Stimulated activated CD8-positive, alpha-beta memory T cell treated with anti-CD3 and anti-CD28 coated beads, Interleukin-12 subunit alpha, Interleukin-12 subunit beta, amount 100 ng/mL, for 1 hour (primary cell): ENCODE data around the gene LDLRAD4.

Experiments used
- DNase-seq: peaks from one replicate; pipeline ENCODE4 v3.0.0-alpha.2; 2020; ENCODE audit warnings: low read depth

LDLRAD4 gene

GRCh38 chr18:13286456-13287125, 68.0 kb downstream of the LDLRAD4 start:
- no peak for DNase-seq

- DNase-seq, result no peak
Measured at GRCh38 chr18:13287372-13287771, 68.8 kb downstream of the LDLRAD4 start.

GRCh38 chr18:13288509-13289133, 70.1 kb downstream of the LDLRAD4 start:
- no peak for DNase-seq

GRCh38 chr18:13289481-13290205, 71.1 kb downstream of the LDLRAD4 start:
- DNase-seq, result no peak

GRCh38 chr18:13290856-13291271, 72.3 kb downstream of the LDLRAD4 start:
- no peak for DNase-seq

GRCh38 chr18:13291299-13291698, 72.7 kb downstream of the LDLRAD4 start:
- DNase-seq, result no peak

- no peak for DNase-seq
Measured at GRCh38 chr18:13291745-13292447, 73.3 kb downstream of the LDLRAD4 start.

- no peak for DNase-seq
Measured at GRCh38 chr18:13292736-13293135, 74.2 kb downstream of the LDLRAD4 start.

GRCh38 chr18:13294309-13294708, 75.7 kb downstream of the LDLRAD4 start:
- no peak for DNase-seq

- DNase-seq, result no peak
Measured at GRCh38 chr18:13295894-13296293, 77.3 kb downstream of the LDLRAD4 start.

GRCh38 chr18:13296867-13297574, 78.5 kb downstream of the LDLRAD4 start:
- no peak for DNase-seq

- no peak for DNase-seq
Measured at GRCh38 chr18:13298262-13298661, 79.7 kb downstream of the LDLRAD4 start.

GRCh38 chr18:13300029-13300428, 81.5 kb downstream of the LDLRAD4 start:
- no peak for DNase-seq

GRCh38 chr18:13300796-13301195, 82.2 kb downstream of the LDLRAD4 start:
- no peak for DNase-seq

GRCh38 chr18:13302040-13302439, 83.5 kb downstream of the LDLRAD4 start:
- no peak for DNase-seq

- no peak for DNase-seq
Measured at GRCh38 chr18:13302457-13303225, 84.1 kb downstream of the LDLRAD4 start.

GRCh38 chr18:13303756-13304364, 85.3 kb downstream of the LDLRAD4 start:
- DNase-seq, result no peak

- no peak for DNase-seq
Measured at GRCh38 chr18:13305301-13305700, 86.7 kb downstream of the LDLRAD4 start.

GRCh38 chr18:13306583-13306982, 88.0 kb downstream of the LDLRAD4 start:
- no peak for DNase-seq

GRCh38 chr18:13308369-13308768, 89.8 kb downstream of the LDLRAD4 start:
- no peak for DNase-seq
